ENCODE results near the gene HTR7. TPM values are rescaled to one million over a fixed set of nuclear protein-coding genes. Genes with fewer than 3 reads are reported as not detected.

Gene HTR7
- total RNA-seq, 1 experiment from 2014 or later: not detected

GRCh38 chr10:90806677-90807076, 51.2 kb downstream of the HTR7 start:
- no peaks in the 10 kb centered on the region for H3K36me3 ChIP-seq (ENCODE audit: control insufficient read depth, insufficient read depth, low read length)
- no peaks in the 10 kb centered on the region for H3K27me3 ChIP-seq (replicated peaks; ENCODE audit: control insufficient read depth, insufficient read depth, low read length)
- intact Hi-C loops (cut with micrococcal nuclease; ENCODE audit: unreplicated experiment): no loop called here
- no TSS peak for BruUV-seq (replicated peaks)
- H3K4me1 ChIP-seq: no peaks in the 10 kb centered on the region
- ChIA-PET CTCF (no interaction called here), POLR2A (no interaction called here)
- TF ChIP-seq CTCF (IDR thresholded peaks at IDR 0.05; ENCODE audit: insufficient read depth in 1 of 2, low read depth in 1 of 2, low read length in 1 of 2, severe bottlenecking in 1 of 2, unreplicated experiment in 1 of 2): no peak
- no peaks in the 10 kb centered on the region for H3K9me3 ChIP-seq
- Mint-ChIP-seq H3K36me3 (ENCODE audit: insufficient read depth, unreplicated experiment) (no peaks in the 10 kb centered on the region), H3K27me3 (ENCODE audit: insufficient read depth, unreplicated experiment) (peaks cover 27% of the 10 kb centered on the region), H3K4me3 (ENCODE audit: unreplicated experiment) (no peak overlapping the region), H3K4me1 (ENCODE audit: low read depth, unreplicated experiment) (no peaks in the 10 kb centered on the region), H3K9me3 (ENCODE audit: unreplicated experiment) (peaks cover 17% of the 10 kb centered on the region), H3K27ac (ENCODE audit: unreplicated experiment) (no peak overlapping the region)
- no peak overlapping the region for H3K4me3 ChIP-seq (ENCODE audit: low read depth, low read length)
- no peak for DNase-seq

GRCh38 chr10:90805206-90805605, 52.6 kb downstream of the HTR7 start:
- H3K4me1 ChIP-seq: no peaks in the 10 kb centered on the region
- no peak overlapping the region for H3K27ac Mint-ChIP-seq (ENCODE audit: unreplicated experiment)
- ChIA-PET CTCF (no interaction called here), POLR2A (no interaction called here)
- peaks cover 27% of the 10 kb centered on the region for H3K27me3 Mint-ChIP-seq (ENCODE audit: insufficient read depth, unreplicated experiment)
- no peaks in the 10 kb centered on the region for H3K9me3 ChIP-seq
- intact Hi-C loops (cut with micrococcal nuclease; ENCODE audit: unreplicated experiment): no loop called here
- H3K9me3 Mint-ChIP-seq (ENCODE audit: unreplicated experiment): peaks cover 17% of the 10 kb centered on the region
- no peak for TF ChIP-seq CTCF (IDR thresholded peaks at IDR 0.05; ENCODE audit: insufficient read depth in 1 of 2, low read depth in 1 of 2, low read length in 1 of 2, severe bottlenecking in 1 of 2, unreplicated experiment in 1 of 2)
- no peaks in the 10 kb centered on the region for H3K4me1 Mint-ChIP-seq (ENCODE audit: low read depth, unreplicated experiment)
- H3K27me3 ChIP-seq (replicated peaks; ENCODE audit: control insufficient read depth, insufficient read depth, low read length): no peaks in the 10 kb centered on the region
- no peak overlapping the region for H3K4me3 ChIP-seq (ENCODE audit: low read depth, low read length)
- H3K4me3 Mint-ChIP-seq (ENCODE audit: unreplicated experiment): no peak overlapping the region
- H3K36me3 ChIP-seq (ENCODE audit: control insufficient read depth, insufficient read depth, low read length): no peaks in the 10 kb centered on the region
- DNase-seq: no peak
- H3K36me3 Mint-ChIP-seq (ENCODE audit: insufficient read depth, unreplicated experiment): no peaks in the 10 kb centered on the region
- no TSS peak for BruUV-seq (replicated peaks)

GRCh38 chr10:90804354-90804753, 53.5 kb downstream of the HTR7 start:
- Mint-ChIP-seq H3K4me1 (ENCODE audit: low read depth, unreplicated experiment) (no peaks in the 10 kb centered on the region), H3K27me3 (ENCODE audit: insufficient read depth, unreplicated experiment) (peaks cover 24% of the 10 kb centered on the region), H3K4me3 (ENCODE audit: unreplicated experiment) (no peak overlapping the region), H3K36me3 (ENCODE audit: insufficient read depth, unreplicated experiment) (no peaks in the 10 kb centered on the region), H3K9me3 (ENCODE audit: unreplicated experiment) (peaks cover 17% of the 10 kb centered on the region), H3K27ac (ENCODE audit: unreplicated experiment) (no peak overlapping the region)
- CTCF ChIA-PET: interaction anchor here (0.6 kb wide), 1 partner anchor 359 kb away, joined by 4 read pairs; no protein-coding TSS in a partner anchor
- BruUV-seq (replicated peaks): no TSS peak
- no peaks in the 10 kb centered on the region for H3K36me3 ChIP-seq (ENCODE audit: control insufficient read depth, insufficient read depth, low read length)
- intact Hi-C loops (cut with micrococcal nuclease; ENCODE audit: unreplicated experiment): no loop called here
- no peaks in the 10 kb centered on the region for H3K27me3 ChIP-seq (replicated peaks; ENCODE audit: control insufficient read depth, insufficient read depth, low read length)
- H3K4me3 ChIP-seq (ENCODE audit: low read depth, low read length): no peak overlapping the region
- POLR2A ChIA-PET: no interaction called here
- H3K9me3 ChIP-seq: 0 out of 2 replicates have a peak, but pooled peaks cover 4% of the 10 kb centered on the region
- no peaks in the 10 kb centered on the region for H3K4me1 ChIP-seq
- no peak for TF ChIP-seq CTCF (IDR thresholded peaks at IDR 0.05; ENCODE audit: insufficient read depth in 1 of 2, low read depth in 1 of 2, low read length in 1 of 2, severe bottlenecking in 1 of 2, unreplicated experiment in 1 of 2)
- DNase-seq: no peak

All from Caco-2 (cell line).